Esophagus squamous epithelium (tissue), 4 donors: ENCODE measurements around the gene BRD3.

Source experiments
- POLR2A ChIP-seq, 4 donors: fragments of 450-650 bp; IDR thresholded peaks; one replicate each; pipeline ENCODE4 v1.6.1; 2017; ENCODE audit warnings: antibody characterized with exemption in 4 of 4, mild to moderate bottlenecking in 4 of 4, moderate library complexity in 3 of 4
- TF ChIP-seq, protein P1 (sequence below), 6 experiments: fragments of 450-650 bp in 4 of 6; fragments of 200-600 bp in 2 of 6; sonication (generic) in 2 of 6; IDR thresholded peaks; one replicate each; pipeline ENCODE4 v1.5.1; 2016 to 2019; ENCODE audit warnings: antibody characterized with exemption in 6 of 6, mild to moderate bottlenecking in 4 of 6, moderate library complexity in 4 of 6

DNA sequence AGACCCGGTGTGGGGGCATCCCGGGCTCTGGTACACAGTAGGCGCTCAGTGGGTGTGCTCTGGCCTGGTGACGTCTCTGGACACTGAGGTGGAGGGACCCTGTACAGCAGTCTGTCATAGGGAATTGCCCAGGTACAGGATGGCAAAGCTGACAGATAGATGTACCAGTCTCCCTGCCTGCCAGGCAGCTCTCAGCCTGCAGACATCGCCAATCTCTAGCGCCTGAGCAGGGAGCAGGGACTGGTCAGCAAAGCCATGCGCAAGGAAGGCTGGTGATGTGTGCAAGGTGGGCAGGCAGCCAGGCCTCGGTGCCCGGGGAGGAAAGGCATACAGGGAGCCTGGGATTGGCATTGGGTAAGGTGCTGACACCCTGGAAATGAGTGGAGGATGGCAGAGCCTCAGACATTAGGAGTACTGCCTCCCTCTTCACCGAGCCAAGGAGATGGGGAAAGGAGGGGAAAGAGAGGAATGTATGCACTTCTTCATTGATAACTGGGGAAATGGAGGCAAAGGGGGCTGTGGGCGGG lies 33.9 kb upstream of the BRD3 start:
- TF ChIP-seq, protein P1, sequence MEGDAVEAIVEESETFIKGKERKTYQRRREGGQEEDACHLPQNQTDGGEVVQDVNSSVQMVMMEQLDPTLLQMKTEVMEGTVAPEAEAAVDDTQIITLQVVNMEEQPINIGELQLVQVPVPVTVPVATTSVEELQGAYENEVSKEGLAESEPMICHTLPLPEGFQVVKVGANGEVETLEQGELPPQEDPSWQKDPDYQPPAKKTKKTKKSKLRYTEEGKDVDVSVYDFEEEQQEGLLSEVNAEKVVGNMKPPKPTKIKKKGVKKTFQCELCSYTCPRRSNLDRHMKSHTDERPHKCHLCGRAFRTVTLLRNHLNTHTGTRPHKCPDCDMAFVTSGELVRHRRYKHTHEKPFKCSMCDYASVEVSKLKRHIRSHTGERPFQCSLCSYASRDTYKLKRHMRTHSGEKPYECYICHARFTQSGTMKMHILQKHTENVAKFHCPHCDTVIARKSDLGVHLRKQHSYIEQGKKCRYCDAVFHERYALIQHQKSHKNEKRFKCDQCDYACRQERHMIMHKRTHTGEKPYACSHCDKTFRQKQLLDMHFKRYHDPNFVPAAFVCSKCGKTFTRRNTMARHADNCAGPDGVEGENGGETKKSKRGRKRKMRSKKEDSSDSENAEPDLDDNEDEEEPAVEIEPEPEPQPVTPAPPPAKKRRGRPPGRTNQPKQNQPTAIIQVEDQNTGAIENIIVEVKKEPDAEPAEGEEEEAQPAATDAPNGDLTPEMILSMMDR (IDR thresholded peaks at IDR 0.05) = no peak
- TF ChIP-seq POLR2A (IDR thresholded peaks at IDR 0.05) = no peak
